ENCODE data around the gene B3GALT6.
A peak's percentile ranks its signal among the peaks of the same experiment; 100 is the strongest.

- TF ChIP-seq POLR2AphosphoS5 (IDR thresholded peaks at IDR 0.05): peak in 1 of 3 donors; percentile 28
- TF ChIP-seq CTCF (IDR thresholded peaks at IDR 0.05 in 8 of 11, conservative IDR thresholded peaks at IDR 0.05 in 3 of 11): no peak
- no peak for TF ChIP-seq POLR2A (IDR thresholded peaks at IDR 0.05)
Measured at GRCh38 chr1:1229770-1230169, 2.3 kb upstream of the B3GALT6 start.

All from spleen (tissue), 7 donors.